HG03575 (cell line): ENCODE data around the gene ABCF2.

Experiments used
- ATAC-seq: cut with Tn5 transposase; IDR thresholded peaks from one replicate; pipeline ENCODE4 v1.9.1; 2021; ENCODE audit not compliant: unreplicated experiment, insufficient number of reproducible peaks, low FRiP score; ENCODE audit errors: extremely low read depth

ABCF2 gene

DNA sequence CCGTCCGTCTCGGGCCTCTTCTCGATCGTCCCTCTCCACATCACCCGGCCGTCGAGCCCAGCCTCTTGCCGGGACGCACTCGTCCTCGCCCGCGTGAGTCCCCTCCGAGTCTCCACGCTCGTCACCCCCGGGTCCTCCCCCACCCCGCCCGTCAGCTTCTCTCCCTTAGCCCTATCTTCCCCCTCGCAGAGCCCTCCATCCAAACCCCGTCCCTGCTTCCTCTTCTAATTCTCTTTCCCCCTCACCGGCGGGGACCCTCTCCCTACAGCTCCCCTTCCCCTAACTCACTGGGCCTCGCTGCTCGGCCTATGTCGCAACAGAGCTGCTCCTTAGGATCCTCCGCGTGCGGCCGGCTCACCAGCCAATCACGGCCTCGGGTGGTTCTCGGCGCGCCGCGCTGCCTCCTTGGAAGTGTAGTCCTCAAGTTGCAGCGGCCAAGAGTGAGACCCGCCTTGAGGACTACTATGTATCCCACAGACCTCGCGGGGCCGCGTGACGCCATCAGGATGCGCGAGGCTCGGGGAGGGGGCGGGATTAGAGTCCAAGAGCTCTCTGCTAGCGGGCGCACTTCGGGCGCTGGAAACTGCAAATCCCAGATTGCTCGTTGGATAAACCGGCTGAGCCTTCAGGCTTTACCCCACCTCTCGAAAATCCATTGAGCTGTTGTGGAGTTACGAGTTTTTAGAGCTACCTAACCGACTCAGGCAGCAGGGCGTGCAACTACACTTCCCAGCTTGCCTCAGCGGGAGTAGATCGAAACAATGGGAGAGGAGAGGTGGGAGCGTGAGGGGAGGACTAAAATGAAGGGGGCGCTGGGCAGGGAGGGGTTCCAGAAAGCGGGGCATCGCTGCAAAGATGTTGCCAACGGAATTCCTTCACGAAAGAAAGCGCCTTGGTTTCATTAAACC is at the start of gene ABCF2:
Gene ABCF2, minus strand, starts transcription at position 331 of the 908 bp plus-strand sequence. CDS start 747 bp downstream, outside the sequence.
- ATAC-seq = peak; percentile 88

DNA sequence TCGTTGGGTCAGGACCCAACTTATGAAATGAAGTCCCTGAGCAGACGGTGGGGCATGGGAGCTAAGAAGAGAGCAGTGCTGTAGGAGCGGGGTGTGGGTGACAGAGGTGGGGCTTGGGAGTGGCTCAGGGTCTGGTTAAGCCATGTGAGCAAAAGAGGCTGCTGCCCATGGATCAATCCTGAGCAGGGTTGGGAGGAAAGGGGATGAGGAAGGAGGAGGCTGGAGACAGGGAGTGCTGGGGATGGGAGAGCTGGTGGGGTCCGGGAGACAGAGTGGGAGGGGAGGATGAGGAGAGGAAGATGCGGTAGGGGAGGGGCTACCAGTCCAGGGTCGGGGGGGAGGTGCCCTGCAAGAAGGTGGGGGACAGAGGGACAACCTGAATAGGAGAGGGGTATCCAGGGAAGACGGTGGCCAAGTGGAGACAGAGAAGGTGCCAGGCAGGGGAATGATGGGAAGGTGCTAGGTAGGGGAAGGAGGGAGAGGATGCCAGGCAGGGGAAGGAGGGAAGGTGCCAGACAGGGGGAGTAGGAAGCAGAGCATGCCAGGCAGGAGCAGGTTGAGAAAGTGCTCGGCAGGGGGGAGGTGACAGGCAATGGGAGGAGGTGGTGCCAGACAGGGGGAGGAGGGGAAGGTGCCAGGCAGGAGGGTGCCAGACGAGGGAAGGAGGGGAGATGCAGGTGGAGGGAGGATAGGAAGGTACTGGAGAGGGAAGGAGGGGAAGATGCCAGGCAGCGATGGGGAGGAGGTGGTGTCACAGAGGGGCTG is 49.0 kb upstream of the ABCF2 start:
- ATAC-seq = no peak

DNA sequence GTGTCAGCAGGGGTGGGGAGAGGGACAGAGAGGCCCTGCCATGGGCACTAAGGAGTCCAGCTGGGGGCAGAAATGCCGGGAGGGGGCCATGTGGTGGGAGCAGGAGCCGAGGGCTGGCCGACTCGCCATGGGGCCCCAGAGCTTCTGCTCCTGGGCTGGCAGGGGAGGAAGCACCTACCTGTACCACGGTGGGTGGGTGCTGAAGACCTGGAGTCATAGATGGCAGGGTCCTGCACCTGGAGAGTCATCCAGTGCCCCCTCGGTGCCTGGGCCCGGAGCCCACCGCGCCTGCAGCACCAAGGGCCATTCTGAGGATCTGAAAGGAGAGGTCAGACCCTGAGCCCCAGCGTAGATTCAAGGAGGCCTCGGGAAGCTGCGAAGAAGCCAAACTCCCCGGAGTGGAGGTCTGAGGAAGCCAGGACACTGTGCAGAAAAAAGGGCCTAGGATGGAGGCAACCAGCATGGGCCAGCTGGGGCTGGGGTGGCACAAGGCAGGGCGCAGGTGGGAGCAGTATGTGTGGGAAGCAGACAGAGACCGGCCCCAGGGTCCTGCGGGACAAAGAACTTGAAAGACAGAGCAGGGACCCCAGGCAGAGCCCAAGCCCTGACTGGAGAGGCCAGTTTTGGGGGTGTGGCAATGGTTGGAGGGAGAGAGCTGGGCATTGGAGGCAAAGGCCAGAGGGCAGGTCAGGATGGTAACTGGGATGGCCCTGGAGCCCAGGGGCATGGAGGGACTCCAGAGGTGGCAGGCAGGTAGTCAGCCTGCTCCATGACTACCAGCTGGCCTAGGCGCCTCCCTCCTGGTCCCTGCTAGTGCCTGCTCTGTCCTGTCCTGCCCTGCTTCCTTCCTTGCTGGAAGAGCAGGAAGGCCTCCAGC is 48.2 kb upstream of the ABCF2 start:
- ATAC-seq = no peak

DNA sequence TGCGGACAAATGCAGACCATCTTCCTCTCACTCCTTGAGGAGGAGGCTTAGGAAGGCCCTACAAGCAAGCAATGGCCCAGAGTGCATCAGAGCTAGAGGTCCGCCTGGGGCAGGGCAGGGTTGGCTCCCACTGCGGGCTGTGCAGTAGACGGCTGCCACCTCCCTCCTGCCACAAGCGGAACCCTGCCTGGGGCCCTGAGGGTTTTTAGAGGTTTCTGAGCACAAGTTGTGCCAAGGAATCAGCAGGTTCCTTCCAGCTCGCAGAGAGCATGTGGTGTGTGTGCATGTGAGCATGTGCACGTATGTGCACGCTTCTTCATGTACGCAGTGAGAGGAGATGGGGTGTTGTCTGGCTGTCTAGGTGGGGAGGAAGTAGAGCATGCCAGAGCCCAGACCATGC is 47.4 kb upstream of the ABCF2 start:
- ATAC-seq = no peak

DNA sequence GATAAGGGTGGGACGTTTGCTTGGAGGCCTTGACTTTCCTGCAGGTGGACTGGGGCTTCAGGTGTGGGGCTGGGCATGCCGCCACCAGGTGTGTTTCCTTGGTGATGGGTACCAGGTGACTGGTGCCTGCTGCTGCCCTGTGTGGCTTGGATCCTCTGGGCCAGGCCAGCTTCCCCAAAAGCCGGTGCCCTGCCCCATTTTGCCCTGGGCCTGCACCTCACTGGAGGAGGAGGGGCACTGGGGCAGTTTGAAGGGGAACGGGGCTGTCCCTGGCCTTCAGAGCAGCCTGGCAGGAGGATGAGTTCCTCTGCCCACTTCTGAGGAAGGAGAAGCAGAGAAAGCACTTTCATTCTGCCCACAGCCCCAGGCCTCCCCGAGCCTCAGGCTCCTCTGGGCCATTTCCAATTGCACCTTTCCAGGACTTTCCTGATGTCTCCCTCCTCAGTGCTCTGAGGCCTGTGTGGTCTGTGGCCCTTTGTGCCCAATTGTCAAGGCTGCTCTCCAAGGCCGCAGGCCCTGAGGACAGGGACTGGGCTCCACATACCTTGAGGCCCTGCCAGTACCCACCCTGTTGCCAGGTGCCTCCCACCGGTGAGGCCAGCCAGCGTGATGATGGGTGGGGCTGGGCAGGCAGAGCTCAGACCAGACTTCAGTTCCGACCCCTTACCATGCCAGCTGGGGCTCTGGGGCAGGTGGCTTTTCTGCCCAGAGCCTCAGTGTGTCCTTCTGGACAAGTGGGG is 46.8 kb upstream of the ABCF2 start:
- ATAC-seq = no peak

DNA sequence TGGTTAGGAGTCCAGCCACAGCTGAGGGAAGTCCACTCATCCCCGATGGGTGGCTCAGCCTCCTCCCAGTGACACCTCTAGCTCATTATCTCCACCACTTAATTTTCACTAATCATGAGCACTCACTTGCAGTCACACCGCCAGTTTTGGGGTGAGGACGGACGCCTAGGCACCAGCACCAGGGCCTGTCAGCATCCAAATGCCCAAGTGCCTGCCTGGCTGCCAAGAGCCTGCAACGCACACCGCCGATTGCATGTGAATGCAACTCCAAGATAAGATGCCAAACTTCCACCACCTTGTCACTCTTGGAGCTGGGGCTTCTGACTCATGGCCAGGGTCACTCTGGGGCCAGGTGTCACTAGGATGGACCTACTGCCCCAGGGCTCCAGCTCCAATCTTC is 45.9 kb upstream of the ABCF2 start:
- no peak for ATAC-seq

DNA sequence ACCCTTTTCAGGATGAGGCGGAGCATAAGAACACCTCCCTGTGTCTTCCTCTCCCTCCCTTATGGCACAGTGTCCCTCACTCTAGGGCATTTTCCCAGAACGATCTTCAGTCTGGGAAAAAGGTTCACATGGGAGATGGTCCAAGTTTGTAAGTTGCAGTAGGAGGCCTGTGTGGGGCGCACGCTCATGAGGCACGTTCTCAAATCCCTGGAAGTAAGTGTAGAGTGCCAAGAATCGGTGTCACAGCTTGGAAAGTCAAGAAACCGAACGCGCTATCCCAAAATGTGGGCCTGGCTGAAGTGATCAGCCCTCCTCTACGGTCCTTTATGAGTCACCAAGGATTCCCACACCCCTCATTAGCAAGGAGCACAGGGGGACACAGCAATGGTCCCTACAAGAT is 45.4 kb upstream of the ABCF2 start:
- ATAC-seq = no peak

DNA sequence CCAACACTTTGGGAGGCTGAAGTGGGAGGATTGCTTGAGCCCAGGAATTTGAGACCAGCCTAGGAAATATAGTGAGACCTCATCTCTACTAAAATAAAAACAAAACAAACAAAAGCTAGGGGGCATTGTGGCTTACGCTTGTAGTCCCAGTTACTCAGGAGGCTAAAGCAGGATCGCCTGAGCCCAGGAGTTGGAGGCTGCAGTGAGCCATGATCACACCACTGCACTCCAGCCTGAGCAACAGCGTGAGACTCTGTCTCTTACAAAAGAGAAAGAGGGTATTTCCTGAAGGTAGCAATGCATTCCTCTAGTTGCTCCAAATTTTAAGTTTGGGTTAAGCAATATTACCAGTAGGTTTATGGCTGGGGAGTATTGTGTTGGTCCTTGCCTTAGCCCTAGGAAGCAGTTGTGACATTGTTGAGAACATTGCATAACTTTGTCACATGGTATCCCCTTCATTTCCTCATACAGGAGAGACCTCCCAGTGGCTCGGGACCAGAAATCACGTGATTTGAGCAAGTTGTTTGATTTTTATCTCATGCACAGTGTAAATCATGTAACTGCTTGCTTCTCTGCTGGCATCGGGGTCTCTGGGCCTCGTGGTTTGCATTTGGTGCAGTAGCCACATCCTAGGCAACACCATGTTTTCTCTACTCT is 44.8 kb upstream of the ABCF2 start:
- no peak for ATAC-seq

DNA sequence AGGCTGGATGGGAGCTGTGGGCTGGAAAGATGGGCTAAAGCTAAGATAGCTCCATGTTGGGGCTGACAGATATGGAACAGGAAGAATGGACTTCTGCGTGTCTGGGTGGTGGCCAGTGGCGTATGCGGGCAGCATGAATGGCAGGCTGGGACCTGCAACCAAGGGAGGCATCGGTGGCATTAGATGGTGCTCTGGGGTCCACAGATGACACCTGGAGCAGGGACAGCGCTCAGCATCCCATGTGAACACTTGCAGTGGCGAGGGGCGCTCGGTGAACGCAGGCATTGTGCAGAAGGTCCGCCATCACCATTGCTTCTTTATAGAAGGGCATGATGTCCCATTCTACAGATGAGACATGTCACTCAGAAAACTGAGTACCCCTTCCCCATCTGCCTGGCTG is 42.5 kb upstream of the ABCF2 start:
- ATAC-seq = no peak

DNA sequence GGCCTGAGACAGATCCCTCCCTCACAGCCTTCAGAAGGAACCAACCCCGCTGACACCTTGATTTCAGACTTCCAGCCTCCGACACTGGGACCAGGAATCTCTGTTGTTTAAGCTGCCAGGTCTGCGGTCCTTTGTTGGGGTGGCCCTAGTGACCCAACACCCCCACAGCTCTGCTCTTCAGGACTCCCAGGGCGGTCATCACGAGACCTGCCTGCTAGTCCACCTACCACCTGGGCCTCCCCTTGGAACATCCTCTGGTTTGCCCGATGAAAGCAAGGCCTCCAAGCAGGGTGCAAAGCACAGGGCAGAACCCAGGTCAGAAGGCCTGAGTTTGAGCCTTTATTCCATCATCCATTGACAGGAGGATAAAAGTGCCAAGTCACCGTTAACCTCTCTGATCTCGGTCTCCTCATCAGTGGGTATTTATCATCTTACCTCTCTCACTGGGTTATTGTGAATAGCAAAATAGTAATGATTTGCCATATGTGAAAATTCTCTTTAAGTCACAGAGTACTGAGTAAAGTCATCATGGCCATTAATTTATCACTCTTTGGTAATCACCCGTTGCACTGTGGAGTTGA is 38.4 kb upstream of the ABCF2 start:
- no peak for ATAC-seq

DNA sequence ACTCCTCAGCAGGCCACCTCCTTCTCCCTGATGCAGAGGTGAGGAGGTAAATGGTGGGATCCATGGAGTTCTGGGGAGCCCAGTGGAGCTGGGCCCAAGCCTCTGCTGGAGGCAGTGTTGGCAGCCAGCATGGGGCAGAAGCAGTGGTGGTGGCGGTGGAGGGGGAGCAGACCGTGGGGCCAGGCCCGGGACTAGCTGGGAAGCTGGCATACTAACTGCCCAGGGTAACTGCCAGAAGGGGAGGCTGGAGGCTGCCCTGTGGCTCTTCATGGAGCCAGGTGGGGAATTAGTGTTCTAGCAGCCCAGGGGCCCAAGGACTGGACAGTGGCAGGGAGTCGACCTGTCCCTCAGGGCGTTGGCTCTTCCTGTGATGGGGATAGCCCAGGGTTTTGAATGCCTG is 37.6 kb upstream of the ABCF2 start:
- ATAC-seq = no peak

DNA sequence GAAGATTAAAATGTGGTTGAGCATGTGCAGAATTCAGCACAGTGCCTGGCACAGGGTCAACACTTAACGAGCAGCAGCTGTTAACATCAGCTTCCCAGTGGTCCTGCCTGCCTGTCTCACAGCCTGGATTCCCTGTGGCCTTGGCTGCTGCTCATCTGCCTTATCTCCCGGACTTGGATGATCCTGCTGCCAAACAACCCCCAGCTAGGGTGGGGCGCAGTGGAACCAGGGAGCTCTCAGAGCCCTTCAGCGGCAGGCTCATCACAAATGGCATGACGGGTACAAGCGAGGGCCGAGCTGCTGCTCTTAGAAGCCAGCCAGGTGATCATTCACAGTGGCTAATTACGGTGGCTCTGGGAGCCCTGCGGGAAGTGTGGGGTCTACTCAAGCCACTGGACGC is 34.5 kb upstream of the ABCF2 start:
- ATAC-seq = no peak

DNA sequence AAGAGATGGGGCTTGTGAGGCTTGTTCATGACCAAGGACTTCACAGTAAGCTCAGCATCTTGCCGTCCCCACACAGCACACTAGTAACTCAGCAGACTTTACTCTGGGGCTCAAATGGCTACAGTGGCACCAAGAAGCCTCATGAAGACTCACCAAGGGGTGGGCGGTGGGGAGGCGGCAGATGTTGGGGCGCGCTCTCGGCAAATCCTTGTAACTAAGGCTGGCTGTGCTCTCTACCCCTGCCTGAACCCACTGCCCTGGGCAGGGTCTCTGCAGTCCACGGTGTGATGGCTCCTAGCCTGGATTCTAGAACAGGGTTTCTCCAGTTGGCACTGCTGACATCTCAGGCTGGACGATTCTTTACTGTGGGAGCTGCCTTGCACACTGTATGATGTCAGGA is 33.9 kb upstream of the ABCF2 start:
- no peak for ATAC-seq

DNA sequence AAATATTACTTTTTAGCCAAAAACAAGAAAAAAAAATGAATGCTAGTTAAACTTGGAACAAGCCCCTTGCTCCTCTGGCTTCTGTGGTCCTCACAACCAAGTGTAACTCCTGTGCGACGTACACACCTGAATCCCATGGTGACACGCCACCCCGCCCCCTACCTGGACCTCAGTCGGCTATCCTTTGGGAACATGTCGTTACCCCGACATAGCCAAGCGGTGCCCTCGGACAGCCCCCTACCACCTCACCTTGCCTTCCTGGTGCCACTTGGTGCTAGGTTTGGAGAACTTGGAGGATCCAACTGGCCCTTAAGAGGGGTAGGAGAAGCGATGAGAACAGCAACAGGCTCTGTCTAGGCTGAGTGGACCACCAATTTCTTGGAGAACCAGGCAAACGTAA is 33.5 kb upstream of the ABCF2 start:
- ATAC-seq = no peak

DNA sequence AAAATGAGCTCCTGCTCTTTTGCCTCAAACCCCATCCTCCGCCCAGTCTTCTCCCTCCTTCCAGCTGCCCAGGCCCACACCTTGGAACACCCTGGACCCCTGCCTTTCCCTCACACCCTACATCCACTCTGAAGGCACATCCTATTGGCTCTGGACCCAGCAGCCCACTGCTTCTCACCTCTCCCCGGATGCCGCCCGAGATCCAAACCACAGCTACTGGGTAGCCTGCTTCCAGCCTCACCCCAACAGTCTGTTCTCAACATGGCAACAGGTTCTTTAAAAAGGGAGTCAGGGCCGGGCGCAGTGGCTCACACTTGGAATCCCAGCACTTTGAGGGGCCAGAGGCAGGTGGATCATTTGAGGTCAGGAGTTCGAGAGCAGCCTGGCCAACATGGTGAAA is 31.0 kb upstream of the ABCF2 start:
- ATAC-seq = no peak

DNA sequence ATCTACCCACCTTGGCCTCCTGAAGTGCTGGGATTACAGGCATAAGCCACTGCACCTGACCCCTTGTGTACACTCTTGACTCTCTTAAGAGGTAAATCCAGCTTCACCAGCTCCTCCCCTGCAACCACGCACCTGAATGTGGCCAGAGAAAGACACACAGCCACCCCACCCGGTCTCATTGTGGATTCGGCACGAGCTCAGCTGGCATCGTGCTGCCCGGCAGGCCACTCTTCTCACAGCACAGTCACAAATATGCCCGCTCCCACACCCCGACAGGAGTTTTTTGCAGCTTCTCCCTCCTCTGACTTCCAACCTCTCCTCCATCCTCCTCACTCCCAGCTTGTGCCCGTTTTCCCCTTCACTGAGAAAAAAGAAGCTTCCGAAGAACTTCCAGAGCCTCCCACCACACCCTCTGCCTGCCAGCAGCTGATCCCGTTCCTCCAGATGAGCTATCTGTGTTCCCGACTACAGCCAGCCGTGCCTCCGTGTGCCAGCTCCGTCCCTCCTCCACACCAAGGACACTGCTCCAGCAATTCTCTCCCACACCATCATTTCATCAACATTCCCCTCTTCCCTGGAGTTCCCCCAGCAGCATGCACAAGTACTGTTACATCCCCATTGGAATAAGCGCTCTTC is 29.5 kb upstream of the ABCF2 start:
- ATAC-seq = no peak

DNA sequence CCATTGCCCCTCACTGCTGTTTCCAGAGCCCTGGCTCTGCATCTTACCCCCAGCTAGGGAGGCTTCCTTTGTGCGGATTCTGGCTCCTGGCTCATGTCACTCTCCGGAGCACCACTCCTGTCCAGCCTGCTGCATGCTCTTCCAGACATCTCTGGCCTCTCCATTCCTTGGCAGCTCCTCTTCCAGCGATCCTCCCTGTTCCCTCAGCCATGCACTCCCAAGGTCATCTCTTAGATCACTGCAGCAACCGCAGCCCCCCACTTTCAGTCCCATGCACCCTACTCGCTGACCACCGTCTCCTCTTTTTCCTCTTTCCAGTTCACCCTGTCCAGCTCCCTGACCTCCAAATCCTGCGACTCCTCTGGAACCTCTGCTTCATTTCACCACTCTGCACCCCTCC is 28.4 kb upstream of the ABCF2 start:
- ATAC-seq = no peak
